K562 (cell line): ENCODE results near the gene NF1. TPM values are rescaled to one million over a fixed set of nuclear protein-coding genes. Genes with fewer than 3 reads are reported as not detected.

Experiments used
- ATAC-seq: fragments of 200-7000 bp; cut with Tn5 transposase; 3 replicates; pipeline ENCODE4 v1.9.1; 2020; ENCODE audit warnings: moderate library complexity
- BruUV-seq: library from RNA; stranded (reverse); fragments of 400-500 nt; replicated peaks from 2 replicates; lab custom pipeline; 2021; lab: Mats Ljungman, UMichigan
- CTCF ChIA-PET: fragments of 300-600 bp; formaldehyde crosslinking; extraction: SDS; loops from one replicate; lab custom pipeline; 2021; ENCODE audit warnings: low intra/inter-chr PET ratio; lab: Yijun Ruan, JAX
- POLR2A ChIA-PET: fragments of 300-600, 350-650 bp; sonication (Branson Sonifier 250); formaldehyde crosslinking; extraction: SDS; loops from one replicate; lab custom pipeline; 2021; ENCODE audit warnings: antibody characterized with exemption, inconsistent platforms; lab: Yijun Ruan, JAX
- DNase-seq, 4 experiments: peaks; one replicate each; pipeline versions ENCODE4 v3.0.0 to v3.0.0-alpha.2; 2011 to 2018; ENCODE audit warnings: low spot score in 3 of 4, mixed read lengths in 3 of 4; ENCODE audit errors: extremely low read depth in 1 of 4
- FAIRE-seq: peaks from 2 replicates; lab custom pipeline; 2011; peaks lifted over from hg19 to GRCh38; lab: Jason Lieb, UNC
- H2AFZ ChIP-seq: 2 replicates; pipeline ENCODE4 v1.6.0; 2011; ENCODE audit warnings: low read depth, low read length, control low read depth, inconsistent platforms
- H3K27ac ChIP-seq: fragments of 200-600 bp; 3 replicates; pipeline ENCODE4 v1.8.0; 2011; ENCODE audit warnings: low read depth, mild to moderate bottlenecking, control low read depth, inconsistent platforms, low read length, moderate library complexity, mixed read lengths; ENCODE audit errors: extremely low read depth
- H3K27me3 ChIP-seq, 2 experiments: fragments of 300-600 bp in 1 of 2; 2 replicates in 1 of 2; 3 replicates in 1 of 2; pipeline versions ENCODE4 v1.6.0 to v1.8.0; 2011; ENCODE audit warnings: inconsistent platforms in 2 of 2, low read length in 2 of 2, mild to moderate bottlenecking in 1 of 2, mixed read lengths in 1 of 2, moderate library complexity in 1 of 2; ENCODE audit not compliant: control insufficient read depth in 2 of 2, insufficient read depth in 2 of 2
- H3K36me3 ChIP-seq: fragments of 300-600 bp; 3 replicates; pipeline ENCODE4 v1.8.0; 2011; ENCODE audit warnings: mild to moderate bottlenecking, low read length, inconsistent platforms; ENCODE audit not compliant: control insufficient read depth, insufficient read depth
- H3K4me1 ChIP-seq, 2 experiments: fragments of 200-600 bp in 1 of 2; replicated peaks in 1 of 2; 2 replicates in 1 of 2; 3 replicates in 1 of 2; pipeline versions ENCODE4 v1.5.1 to v1.8.0; 2011; ENCODE audit warnings: inconsistent platforms in 2 of 2, low read length in 2 of 2, mild to moderate bottlenecking in 1 of 2, mixed read lengths in 1 of 2, moderate library complexity in 1 of 2; ENCODE audit not compliant: control insufficient read depth in 2 of 2, insufficient read depth in 2 of 2
- H3K4me2 ChIP-seq: 2 replicates; pipeline ENCODE4 v1.6.1; 2011; ENCODE audit warnings: low read length, control low read depth, inconsistent platforms, mixed read lengths; ENCODE audit not compliant: insufficient read depth
- H3K4me3 ChIP-seq: fragments of 200-600 bp; sonication (generic), shearing (Covaris generic); 2 replicates; pipeline ENCODE4 v1.5.1; 2016; ENCODE audit warnings: control low read depth, inconsistent platforms
- H3K79me2 ChIP-seq: fragments of 200-600 bp; 3 replicates; pipeline ENCODE4 v1.8.0; 2011; ENCODE audit warnings: low read length, inconsistent platforms; ENCODE audit not compliant: control insufficient read depth, insufficient read depth
- H3K9ac ChIP-seq, 2 experiments: 2 replicates each; pipeline versions ENCODE4 v1.6.0 to v1.6.1; 2011; ENCODE audit warnings: low read depth in 2 of 2, low read length in 2 of 2, control low read depth in 1 of 2, inconsistent platforms in 1 of 2, mild to moderate bottlenecking in 1 of 2, mixed read lengths in 1 of 2; ENCODE audit not compliant: insufficient read depth in 1 of 2
- H3K9me1 ChIP-seq: one replicate; pipeline ENCODE4 v1.6.0; 2011; ENCODE audit warnings: inconsistent platforms, mild to moderate bottlenecking, low read length, moderate library complexity; ENCODE audit not compliant: control insufficient read depth, insufficient read depth
- H3K9me3 ChIP-seq: replicated peaks from 2 replicates; pipeline ENCODE4 v1.5.1; 2011; ENCODE audit warnings: low read depth, low read length, inconsistent platforms; ENCODE audit not compliant: control insufficient read depth, insufficient read depth
- H4K20me1 ChIP-seq: replicated peaks from 2 replicates; pipeline ENCODE4 v1.6.1; 2011; ENCODE audit warnings: low read length, inconsistent platforms, mixed read lengths; ENCODE audit not compliant: control insufficient read depth, insufficient read depth
- CAMTA2 ChIP-seq: fragments of 250-450 bp; sonication (Bioruptor Pico); conservative IDR thresholded peaks from 2 replicates; pipeline ENCODE4 v1.5.1; 2022
- DMBX1 ChIP-seq: fragments of 250-450 bp; sonication (Bioruptor Pico); IDR thresholded peaks from 2 replicates; pipeline ENCODE4 v1.8.0; 2022; ENCODE audit warnings: inconsistent platforms, mild to moderate bottlenecking, moderate library complexity, borderline replicate concordance
- MYBL2 ChIP-seq, 2 experiments: fragments of 450-650 bp in 1 of 2; sonication (generic) in 1 of 2; formaldehyde crosslinking in 1 of 2; IDR thresholded peaks; 2 replicates each; pipeline versions ENCODE4 v1.6.1 to v1.8.1; 2017 to 2022; ENCODE audit warnings: borderline replicate concordance in 1 of 2, inconsistent platforms in 1 of 2, low read depth in 1 of 2, mild to moderate bottlenecking in 1 of 2, missing genetic modification reagents in 1 of 2, moderate library complexity in 1 of 2
- SREBF1 ChIP-seq: fragments of 150-350 bp; IDR thresholded peaks from 2 replicates; pipeline ENCODE4 v1.6.1; 2014; ENCODE audit warnings: antibody characterized with exemption, low read depth, low read length, borderline replicate concordance
- TAF7 ChIP-seq: fragments of 450-650 bp; IDR thresholded peaks from 2 replicates; pipeline ENCODE4 v1.6.1; 2016; ENCODE audit warnings: missing genetic modification characterization, missing compliant biosample characterization
- ZBTB9 ChIP-seq: fragments of 450-650 bp; formaldehyde crosslinking; IDR thresholded peaks from 2 replicates; pipeline ENCODE4 v1.4.0; 2020; ENCODE audit warnings: mild to moderate bottlenecking, moderate library complexity
- in situ Hi-C: fragments of 300-500 bp; cut with MboI; formaldehyde crosslinking; loops from 4 replicates; pipeline ENCODE4 v1.15.0; 2018; ENCODE audit warnings: inconsistent platforms, mixed read lengths
- intact Hi-C: fragments of 100-400 bp; cut with micrococcal nuclease; formaldehyde crosslinking; loops from 2 replicates; pipeline ENCODE4 v1.14.2; 2022
- polyA plus RNA-seq, 8 experiments: library from polyadenylated mRNA; depleted of rRNA in 4 of 8; stranded (reverse) in 5 of 8; unstranded in 3 of 8; fragments of >200 nt; fragmentation: Nextera tagmentation in 2 of 8; fragmentation: Illumina TruSeq in 1 of 8; extraction: Ambion mirVana in 2 of 8; extraction: Trizol in 1 of 8; gene quantifications; 2 replicates each; pipeline versions ENCODE4 v1.2.1 to v1.2.3, GENCODE V29; 2011 to 2014; ENCODE audit warnings: inconsistent platforms in 1 of 8, missing spikeins in 1 of 8
- total RNA-seq, 7 experiments: library from RNA; depleted of rRNA in 6 of 7; stranded (reverse); fragments of >200 nt in 6 of 7; fragmentation: Illumina TruSeq in 2 of 7; extraction: Trizol in 2 of 7; gene quantifications; 2 replicates each; pipeline versions ENCODE4 v1.2.1 to v1.2.3, GENCODE V29; 2011 to 2021; ENCODE audit warnings: low replicate concordance in 1 of 7

NF1 gene
- total and polyA plus RNA-seq, 9 of the 15 experiments (the other 6 are each of a cell fraction or from before 2014, with no cell fraction given): 3.4 to 41.9 (median 24.3) TPM

DNA sequence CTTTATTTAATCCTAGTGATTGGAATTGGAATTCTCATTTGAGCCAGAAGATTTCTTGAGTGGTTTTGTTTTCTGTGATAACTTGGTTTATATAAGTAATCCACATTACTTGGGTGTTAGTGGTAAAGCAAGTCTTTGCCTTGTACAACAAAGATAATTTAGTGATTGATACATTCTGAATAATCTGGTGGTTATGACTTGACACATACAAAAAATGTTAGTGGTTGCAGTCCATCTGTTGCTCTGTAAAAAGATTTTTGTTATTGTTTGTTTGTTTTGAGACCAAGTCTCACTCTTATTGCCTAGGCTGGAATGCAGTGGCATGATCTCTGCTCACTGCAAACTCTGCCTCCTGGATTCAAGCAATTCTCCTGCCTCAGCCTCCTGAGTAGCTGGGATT is 189.1 kb downstream of the NF1 start:
- TF ChIP-seq MYBL2 (IDR thresholded peaks at IDR 0.05; ENCODE audit: low read depth) (no peak), MYBL2 (CRISPR knock-in tag; IDR thresholded peaks at IDR 0.05; ENCODE audit: borderline replicate concordance) (no peak), TAF7 (tag) (no peak), SREBF1 (no peak), ZBTB9 (CRISPR knock-in tag) (no peak), CAMTA2 (CRISPR knock-in tag) (no peak), DMBX1 (CRISPR knock-in tag) (no peak)
- Histone ChIP-seq H3K79me2 (no peaks in the 10 kb centered on the region), H3K9me1 (no peaks in the 10 kb centered on the region), H3K4me1 (no peaks in the 10 kb centered on the region), H3K9ac (no peak overlapping the region), H3K27ac (no peak overlapping the region), H3K4me2 (no peak overlapping the region), H4K20me1 (no peaks in the 10 kb centered on the region), H3K9me3 (no peaks in the 10 kb centered on the region), H3K27me3 (no peaks in the 10 kb centered on the region), H3K36me3 (peaks cover 20% of the 10 kb centered on the region; the same call in 1 of the 3 replicates), H3K4me3 (no peak overlapping the region), H2AFZ (no peak overlapping the region)
- in situ Hi-C loops: no loop called here
- BruUV-seq: no TSS peak
- DNase-seq (no peak), ATAC-seq (no peak), FAIRE-seq (no peak)
- intact Hi-C loops: no loop called here
- ChIA-PET POLR2A (interaction anchor here (0.6 to 1.2 kb wide), 2 partner anchors 11 to 228 kb away, joined by 3 read pairs; no protein-coding TSS in a partner anchor), CTCF (no interaction called here)
